PC-9 (cell line): ENCODE measurements around the gene FITM1. TPM values are rescaled to one million over a fixed set of nuclear protein-coding genes. Genes with fewer than 3 reads are reported as not detected.

Experiments
- BruUV-seq: library from RNA; stranded (reverse); fragments of 400-500 nt; replicated peaks from 2 replicates; lab custom pipeline; 2021; lab: Mats Ljungman, UMichigan
- CTCF ChIA-PET: fragments of 300-600 bp; sonication (Branson Sonifier 250); formaldehyde crosslinking; loops from one replicate; lab custom pipeline; 2022; ENCODE audit warnings: antibody characterized with exemption; lab: Charles Lee
- POLR2A ChIA-PET: fragments of 300-600 bp; sonication (Branson Sonifier 250); formaldehyde crosslinking; loops from one replicate; lab custom pipeline; 2022; ENCODE audit warnings: antibody characterized with exemption; ENCODE audit not compliant: unreplicated experiment; lab: Charles Lee
- DNase-seq, 2 experiments: peaks; one replicate each; pipeline versions ENCODE4 v3.0.0 to v3.0.0-alpha.2; 2015 to 2022; ENCODE audit warnings: mixed read lengths in 1 of 2
- H2AFZ ChIP-seq: fragments of 200-600 bp; sonication (generic); 2 replicates; pipeline ENCODE4 v1.8.1; 2017; ENCODE audit warnings: antibody characterized with exemption
- H3F3A ChIP-seq: fragments of 200-600 bp; sonication (generic); 2 replicates; pipeline ENCODE4 v1.8.1; 2017; ENCODE audit warnings: antibody characterized with exemption, mild to moderate bottlenecking, low read depth; ENCODE audit not compliant: insufficient read depth
- H3K27ac ChIP-seq: fragments of 200-600 bp; sonication (generic); 2 replicates; pipeline ENCODE4 v1.6.1; 2016; ENCODE audit warnings: mixed run types
- H3K27me3 ChIP-seq: fragments of 200-600 bp; sonication (generic); 2 replicates; pipeline ENCODE4 v1.6.1; 2016; ENCODE audit warnings: low read depth, mixed run types; ENCODE audit not compliant: insufficient read depth
- H3K36me3 ChIP-seq: fragments of 200-600 bp; sonication (generic); 2 replicates; pipeline ENCODE4 v1.6.1; 2016; ENCODE audit warnings: low read depth, mixed run types
- H3K4me1 ChIP-seq: fragments of 200-600 bp; sonication (generic); replicated peaks from 2 replicates; pipeline ENCODE4 v1.6.1; 2016; ENCODE audit warnings: mixed run types; ENCODE audit not compliant: insufficient read depth
- H3K4me2 ChIP-seq: fragments of 200-600 bp; sonication (generic); 2 replicates; pipeline ENCODE4 v1.6.1; 2017; ENCODE audit warnings: mixed run types
- H3K4me3 ChIP-seq: fragments of 200-600 bp; sonication (generic); 2 replicates; pipeline ENCODE4 v1.6.1; 2016; ENCODE audit warnings: mixed run types
- H3K79me2 ChIP-seq: fragments of 200-600 bp; sonication (generic); 2 replicates; pipeline ENCODE4 v1.6.1; 2017; ENCODE audit warnings: low read depth, mixed run types
- H3K9me2 ChIP-seq: fragments of 200-600 bp; sonication (generic); 2 replicates; pipeline ENCODE4 v1.8.1; 2017; ENCODE audit warnings: mild to moderate bottlenecking; ENCODE audit not compliant: insufficient read depth
- H3K9me3 ChIP-seq: fragments of 200-600 bp; sonication (generic); 2 replicates; pipeline ENCODE4 v1.8.1; 2016; ENCODE audit warnings: low read depth; ENCODE audit not compliant: insufficient read depth
- H4K20me1 ChIP-seq: fragments of 200-600 bp; sonication (generic); 2 replicates; pipeline ENCODE4 v1.8.1; 2017; ENCODE audit not compliant: insufficient read depth
- CTCF ChIP-seq: fragments of 200-600 bp; sonication (generic); conservative IDR thresholded peaks from 2 replicates; pipeline ENCODE4 v1.6.1; 2017; ENCODE audit warnings: mixed run types, antibody characterized with exemption, mild to moderate bottlenecking, moderate library complexity
- EZH2 ChIP-seq: fragments of 200-600 bp; sonication (generic); IDR thresholded peaks from 2 replicates; pipeline ENCODE4 v1.8.0; 2017; ENCODE audit warnings: antibody characterized with exemption, low read depth
- intact Hi-C: fragments of 100-400 bp; cut with micrococcal nuclease; formaldehyde crosslinking; loops from one replicate; pipeline ENCODE4 v1.10.0; 2022; ENCODE audit not compliant: unreplicated experiment
- total RNA-seq: library from RNA; stranded (reverse); gene quantifications from 2 replicates; pipeline ENCODE4 v1.2.3, GENCODE V29; 2021

Gene FITM1
- total RNA-seq, 1 experiment from 2014 or later, result 0.72 TPM

- Histone ChIP-seq H3K27me3 (no peaks in the 10 kb centered on the region), H3K36me3 (no peaks in the 10 kb centered on the region), H3K4me1 (peaks cover 20% of the 10 kb centered on the region), H4K20me1 (no peaks in the 10 kb centered on the region), H3K4me2 (peak overlapping the region; percentile 84), H3F3A (peaks cover 7% of the 10 kb centered on the region; the same call in 1 of the 2 replicates), H3K79me2 (peaks cover 21% of the 10 kb centered on the region), H3K4me3 (peak overlapping the region; percentile 87), H2AFZ (peak overlapping the region; percentile 89), H3K27ac (peak overlapping the region; percentile 27; the same call in 1 of the 2 replicates), H3K9me2 (no peaks in the 10 kb centered on the region), H3K9me3 (no peaks in the 10 kb centered on the region)
- no peak for DNase-seq
- intact Hi-C loops, result no loop called here
- CTCF ChIA-PET, result interaction anchor here (1.3 kb wide), 1 partner anchor 25 kb away, joined by 6 read pairs; the partner anchor contains the start of gene IRF9
- TF ChIP-seq EZH2 (no peak), CTCF (no peak)
- BruUV-seq, result no TSS peak
- POLR2A ChIA-PET, result interaction anchor here (0.7 to 1.4 kb wide), 3 partner anchors 21 to 42 kb away, joined by 3 to 13 read pairs (median 4); partner anchors contain the start of genes DCAF11 and NRL
Observed at GRCh38 chr14:24135584-24135833, 5.0 kb downstream of the FITM1 start.

- Histone ChIP-seq H4K20me1 (no peaks in the 10 kb centered on the region), H3K79me2 (peaks cover 21% of the 10 kb centered on the region), H3K27me3 (no peaks in the 10 kb centered on the region), H3K4me3 (peak within 1 kb of the TSS; percentile 87), H2AFZ (peak within 1 kb of the TSS; percentile 89), H3K36me3 (no peaks in the 10 kb centered on the region), H3F3A (peaks cover 7% of the 10 kb centered on the region; the same call in 1 of the 2 replicates), H3K27ac (peak within 1 kb of the TSS; percentile 27; the same call in 1 of the 2 replicates), H3K9me2 (no peaks in the 10 kb centered on the region), H3K9me3 (no peaks in the 10 kb centered on the region), H3K4me1 (peaks cover 20% of the 10 kb centered on the region), H3K4me2 (peak within 1 kb of the TSS; percentile 84)
- ChIA-PET CTCF (interaction anchor here (0.6 to 1.4 kb wide), 3 partner anchors 22 to 78 kb away, joined by 4 to 6 read pairs (median 5); partner anchors contain the start of gene IRF9), POLR2A (interaction anchor here (0.5 to 1.4 kb wide), 5 partner anchors 21 to 107 kb away, joined by 3 to 13 read pairs (median 5); partner anchors contain the start of genes DCAF11, NRL and TINF2)
- no peak for TF ChIP-seq EZH2
- TF ChIP-seq CTCF, result no peak
- no TSS peak for BruUV-seq
- DNase-seq, result peak; percentile 51 to 91
- intact Hi-C loops, result no loop called here
Observed at GRCh38 chr14:24135834-24136683, 5.6 kb downstream of the FITM1 start, which contains the start of gene PSME1. TSS of gene PSME1 (plus strand) at chr14:24136194. CDS start at chr14:24136263, 69 bp downstream.

- no peaks in the 10 kb centered on the region for H3K36me3 ChIP-seq
- no peaks in the 10 kb centered on the region for H3K9me2 ChIP-seq
- H3F3A ChIP-seq, result peaks cover 10% of the 10 kb centered on the region
- H3K27ac ChIP-seq, result no peak overlapping the region
- no peaks in the 10 kb centered on the region for H3K9me3 ChIP-seq
- no peaks in the 10 kb centered on the region for H3K27me3 ChIP-seq
- H3K79me2 ChIP-seq, result peaks cover 21% of the 10 kb centered on the region
- ChIA-PET POLR2A (interaction anchor here (0.5 to 0.8 kb wide), 4 partner anchors 9 to 663 kb away, joined by 3 to 5 read pairs (median 4); partner anchors contain the start of gene TM9SF1), CTCF (interaction anchor here (1.3 to 1.4 kb wide), 2 partner anchors 24 to 79 kb away, joined by 4 to 6 read pairs; partner anchors contain the start of gene IRF9)
- DNase-seq, result no peak
- H4K20me1 ChIP-seq, result no peaks in the 10 kb centered on the region
- peak overlapping the region; percentile 79 for H3K4me2 ChIP-seq
- H3K4me1 ChIP-seq, result peaks cover 20% of the 10 kb centered on the region
- TF ChIP-seq CTCF, result no peak
- no peak for TF ChIP-seq EZH2
- intact Hi-C loops, result no loop called here
- TSS peak; percentile 50 for BruUV-seq
- peak overlapping the region; percentile 87 for H3K4me3 ChIP-seq
- no peak overlapping the region for H2AFZ ChIP-seq
Observed at GRCh38 chr14:24136684-24137528, 6.4 kb downstream of the FITM1 start.
